HepG2 (cell line): ENCODE data around the gene DLG4. TPM values are rescaled to one million over a fixed set of nuclear protein-coding genes. Genes with fewer than 3 reads are reported as not detected.

Experiments
- FOXA3 ChIP-seq: IDR thresholded peaks from 2 replicates; pipeline ENCODE4 v1.6.1; 2016; ENCODE audit warnings: missing genetic modification reagents, missing compliant biosample characterization
- HIVEP1 ChIP-seq: sonication (generic); formaldehyde crosslinking; IDR thresholded peaks from 2 replicates; pipeline ENCODE4 v1.4.0; 2020; ENCODE audit warnings: mild to moderate bottlenecking, missing genetic modification reagents
- JUN ChIP-seq: sonication (generic); formaldehyde crosslinking; IDR thresholded peaks from 2 replicates; pipeline ENCODE4 v1.4.0; 2020; ENCODE audit warnings: mild to moderate bottlenecking, missing genetic modification reagents
- KLF12 ChIP-seq: sonication (generic); formaldehyde crosslinking; IDR thresholded peaks from 2 replicates; pipeline ENCODE4 v1.4.0; 2020; ENCODE audit warnings: missing genetic modification reagents, borderline replicate concordance
- KMT2A ChIP-seq: sonication (generic); formaldehyde crosslinking; IDR thresholded peaks from 2 replicates; pipeline ENCODE4 v1.4.0; 2020; ENCODE audit warnings: missing genetic modification reagents
- NFE2L2 ChIP-seq: fragments of 150-350 bp; IDR thresholded peaks from 2 replicates; pipeline ENCODE4 v1.6.1; 2014; ENCODE audit warnings: low read length
- RBM22 ChIP-seq: fragments of 200-400 bp; formaldehyde crosslinking; optimal IDR thresholded peaks from 2 replicates; pipeline ENCODE3; 2017; ENCODE audit warnings: mild to moderate bottlenecking, low read length, moderate library complexity
- SMARCC2 ChIP-seq: fragments of 450-650 bp; IDR thresholded peaks from 2 replicates; pipeline ENCODE4 v1.6.1; 2017; ENCODE audit warnings: antibody characterized with exemption, mild to moderate bottlenecking
- SMARCE1 ChIP-seq: fragments of 450-650 bp; IDR thresholded peaks from 2 replicates; pipeline ENCODE4 v1.6.1; 2017; ENCODE audit warnings: borderline replicate concordance
- THAP9 ChIP-seq: sonication (generic); formaldehyde crosslinking; IDR thresholded peaks from 2 replicates; pipeline ENCODE4; 2020; ENCODE audit warnings: missing genetic modification reagents, mild to moderate bottlenecking, borderline replicate concordance
- ZBED4 ChIP-seq: sonication (generic); formaldehyde crosslinking; IDR thresholded peaks from 2 replicates; pipeline ENCODE4 v1.4.0; 2020; ENCODE audit warnings: missing genetic modification reagents, borderline replicate concordance
- ZFP91 ChIP-seq: sonication (generic); formaldehyde crosslinking; IDR thresholded peaks from 2 replicates; pipeline ENCODE4 v1.9.0; 2022; ENCODE audit warnings: missing genetic modification reagents, mild to moderate bottlenecking, borderline replicate concordance
- ZNF430 ChIP-seq: sonication (generic); formaldehyde crosslinking; IDR thresholded peaks from 2 replicates; pipeline ENCODE4 v1.9.0; 2021; ENCODE audit warnings: mild to moderate bottlenecking, missing genetic modification reagents
- ZNF674 ChIP-seq: sonication (generic); formaldehyde crosslinking; IDR thresholded peaks from 2 replicates; pipeline ENCODE4 v1.5.0; 2020; ENCODE audit warnings: low read depth, mild to moderate bottlenecking, missing genetic modification reagents
- polyA plus RNA-seq, 8 experiments: library from polyadenylated mRNA; depleted of rRNA in 3 of 8; stranded (reverse) in 7 of 8; unstranded in 1 of 8; fragments of >200 nt; fragmentation: Illumina TruSeq in 4 of 8; extraction: Trizol in 4 of 8; gene quantifications; 2 replicates each; pipeline versions ENCODE4 v1.2.1 to v1.2.3, GENCODE V29; 2011 to 2016; ENCODE audit warnings: low read depth in 4 of 8, missing spikeins in 1 of 8, mixed read lengths in 1 of 8; ENCODE audit not compliant: insufficient read depth in 1 of 8
- total RNA-seq, 5 experiments: library from RNA; depleted of rRNA; stranded (reverse); fragments of >200 nt; fragmentation: Illumina TruSeq; extraction: Trizol; gene quantifications; 2 replicates each; pipeline ENCODE4 v1.2.3, GENCODE V29; 2016; ENCODE audit warnings: low read depth in 1 of 5
- TF ChIP-seq, protein P1 (sequence below): fragments of 450-650 bp; IDR thresholded peaks from 2 replicates; pipeline ENCODE4 v1.6.1; 2016
- TF ChIP-seq, protein P2 (sequence below): sonication (generic); formaldehyde crosslinking; IDR thresholded peaks from 2 replicates; pipeline ENCODE4 v1.4.0; 2020; ENCODE audit warnings: missing genetic modification reagents

DLG4 gene
- total and polyA plus RNA-seq, 2 of the 13 experiments (the other 11 are each of a cell fraction or from before 2014, with no cell fraction given): 0.71 to 4.3 TPM

- TF ChIP-seq ZFP91 (CRISPR knock-in tag) (peak; percentile 78; the same call in 1 of the 2 replicates), KLF12 (CRISPR knock-in tag) (no peak), FOXA3 (CRISPR knock-in tag) (no peak), ZBED4 (no peak), SMARCE1 (no peak), JUN (no peak), SMARCC2 (no peak), ZNF674 (CRISPR knock-in tag) (no peak), RBM22 (no peak), THAP9 (peak; percentile 57; the same call in 1 of the 2 replicates), KMT2A (no peak), HIVEP1 (0 out of 2 replicates have a peak, but pooled peaks have one; percentile 56), ZNF430 (peak; percentile 47; the same call in 1 of the 2 replicates), NFE2L2 (no peak)
- TF ChIP-seq, protein P1, sequence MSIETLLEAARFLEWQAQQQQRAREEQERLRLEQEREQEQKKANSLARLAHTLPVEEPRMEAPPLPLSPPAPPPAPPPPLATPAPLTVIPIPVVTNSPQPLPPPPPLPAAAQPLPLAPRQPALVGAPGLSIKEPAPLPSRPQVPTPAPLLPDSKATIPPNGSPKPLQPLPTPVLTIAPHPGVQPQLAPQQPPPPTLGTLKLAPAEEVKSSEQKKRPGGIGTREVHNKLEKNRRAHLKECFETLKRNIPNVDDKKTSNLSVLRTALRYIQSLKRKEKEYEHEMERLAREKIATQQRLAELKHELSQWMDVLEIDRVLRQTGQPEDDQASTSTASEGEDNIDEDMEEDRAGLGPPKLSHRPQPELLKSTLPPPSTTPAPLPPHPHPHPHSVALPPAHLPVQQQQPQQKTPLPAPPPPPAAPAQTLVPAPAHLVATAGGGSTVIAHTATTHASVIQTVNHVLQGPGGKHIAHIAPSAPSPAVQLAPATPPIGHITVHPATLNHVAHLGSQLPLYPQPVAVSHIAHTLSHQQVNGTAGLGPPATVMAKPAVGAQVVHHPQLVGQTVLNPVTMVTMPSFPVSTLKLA: peak; percentile 33; the same call in 1 of the 2 replicates
- TF ChIP-seq, protein P2, sequence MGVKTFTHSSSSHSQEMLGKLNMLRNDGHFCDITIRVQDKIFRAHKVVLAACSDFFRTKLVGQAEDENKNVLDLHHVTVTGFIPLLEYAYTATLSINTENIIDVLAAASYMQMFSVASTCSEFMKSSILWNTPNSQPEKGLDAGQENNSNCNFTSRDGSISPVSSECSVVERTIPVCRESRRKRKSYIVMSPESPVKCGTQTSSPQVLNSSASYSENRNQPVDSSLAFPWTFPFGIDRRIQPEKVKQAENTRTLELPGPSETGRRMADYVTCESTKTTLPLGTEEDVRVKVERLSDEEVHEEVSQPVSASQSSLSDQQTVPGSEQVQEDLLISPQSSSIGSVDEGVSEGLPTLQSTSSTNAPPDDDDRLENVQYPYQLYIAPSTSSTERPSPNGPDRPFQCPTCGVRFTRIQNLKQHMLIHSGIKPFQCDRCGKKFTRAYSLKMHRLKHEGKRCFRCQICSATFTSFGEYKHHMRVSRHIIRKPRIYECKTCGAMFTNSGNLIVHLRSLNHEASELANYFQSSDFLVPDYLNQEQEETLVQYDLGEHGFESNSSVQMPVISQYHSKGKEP (CRISPR knock-in tag): no peak
Measured at GRCh38 chr17:7214300-7215135, 5.1 kb downstream of the DLG4 start (continued).
